ENCODE measurements around the gene APLNR. TPM values are rescaled to one million over a fixed set of nuclear protein-coding genes. Genes with fewer than 3 reads are reported as not detected.

Gene APLNR
- total RNA-seq, 6 experiments from 2014 or later: not detected

DNA sequence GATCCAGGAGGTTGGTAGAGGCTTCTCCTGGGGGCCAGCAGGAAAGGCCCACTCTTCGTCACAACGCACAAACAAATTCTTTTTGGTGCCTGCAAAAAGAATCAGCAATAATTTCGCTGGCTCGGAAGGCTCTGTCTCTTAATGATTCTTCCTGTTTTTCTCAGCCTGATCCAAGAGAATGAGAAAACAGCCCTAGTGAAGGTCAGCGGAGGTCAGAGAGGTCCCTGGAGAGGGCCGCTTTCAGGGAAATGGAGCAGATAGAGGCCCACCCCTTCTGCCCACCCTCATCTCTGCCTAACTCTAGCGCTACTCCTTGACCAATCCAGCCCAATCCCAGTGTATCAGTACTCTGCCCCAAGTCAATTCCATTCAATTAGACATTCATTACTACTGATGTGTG lies 36.1 kb downstream of the APLNR start:
- no peaks in the 10 kb centered on the region for H3K9me3 Mint-ChIP-seq
- peaks cover 16% of the 10 kb centered on the region for H3K4me1 Mint-ChIP-seq (ENCODE audit: low read depth)
- no peak overlapping the region for H3K4me3 Mint-ChIP-seq
- TF ChIP-seq, protein P1, sequence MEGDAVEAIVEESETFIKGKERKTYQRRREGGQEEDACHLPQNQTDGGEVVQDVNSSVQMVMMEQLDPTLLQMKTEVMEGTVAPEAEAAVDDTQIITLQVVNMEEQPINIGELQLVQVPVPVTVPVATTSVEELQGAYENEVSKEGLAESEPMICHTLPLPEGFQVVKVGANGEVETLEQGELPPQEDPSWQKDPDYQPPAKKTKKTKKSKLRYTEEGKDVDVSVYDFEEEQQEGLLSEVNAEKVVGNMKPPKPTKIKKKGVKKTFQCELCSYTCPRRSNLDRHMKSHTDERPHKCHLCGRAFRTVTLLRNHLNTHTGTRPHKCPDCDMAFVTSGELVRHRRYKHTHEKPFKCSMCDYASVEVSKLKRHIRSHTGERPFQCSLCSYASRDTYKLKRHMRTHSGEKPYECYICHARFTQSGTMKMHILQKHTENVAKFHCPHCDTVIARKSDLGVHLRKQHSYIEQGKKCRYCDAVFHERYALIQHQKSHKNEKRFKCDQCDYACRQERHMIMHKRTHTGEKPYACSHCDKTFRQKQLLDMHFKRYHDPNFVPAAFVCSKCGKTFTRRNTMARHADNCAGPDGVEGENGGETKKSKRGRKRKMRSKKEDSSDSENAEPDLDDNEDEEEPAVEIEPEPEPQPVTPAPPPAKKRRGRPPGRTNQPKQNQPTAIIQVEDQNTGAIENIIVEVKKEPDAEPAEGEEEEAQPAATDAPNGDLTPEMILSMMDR (IDR thresholded peaks at IDR 0.05): no peak
- no peak overlapping the region for H3K27ac Mint-ChIP-seq
- H3K36me3 Mint-ChIP-seq (ENCODE audit: low read depth): no peaks in the 10 kb centered on the region
- no peak for DNase-seq
- H3K27me3 Mint-ChIP-seq (ENCODE audit: insufficient read depth): peaks cover 31% of the 10 kb centered on the region

DNA sequence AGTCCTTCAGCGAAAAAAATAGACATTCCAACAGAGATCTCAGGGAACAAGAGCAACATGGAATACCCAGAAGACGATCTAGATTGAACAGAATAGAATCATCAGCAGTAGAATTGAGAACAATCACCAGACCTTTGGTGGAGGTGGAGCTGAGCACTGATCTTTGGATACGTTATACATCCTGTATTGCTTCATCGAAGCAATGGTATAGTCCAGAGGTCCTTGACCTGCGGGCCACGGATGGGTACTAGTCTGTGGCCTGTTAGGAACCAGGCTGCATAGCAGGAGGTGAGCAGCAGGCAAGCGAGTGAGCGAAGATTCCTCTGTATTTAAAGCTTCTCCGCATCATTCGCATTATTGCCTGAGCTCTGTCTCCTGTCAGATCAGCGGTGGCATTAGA lies 37.7 kb downstream of the APLNR start:
- H3K27me3 Mint-ChIP-seq (ENCODE audit: insufficient read depth): peaks cover 35% of the 10 kb centered on the region
- TF ChIP-seq, protein P1 (IDR thresholded peaks at IDR 0.05): no peak
- H3K4me1 Mint-ChIP-seq (ENCODE audit: low read depth): no peaks in the 10 kb centered on the region
- no peak overlapping the region for H3K4me3 Mint-ChIP-seq
- DNase-seq: no peak
- H3K27ac Mint-ChIP-seq: no peak overlapping the region
- no peaks in the 10 kb centered on the region for H3K36me3 Mint-ChIP-seq (ENCODE audit: low read depth)
- H3K9me3 Mint-ChIP-seq: no peaks in the 10 kb centered on the region

DNA sequence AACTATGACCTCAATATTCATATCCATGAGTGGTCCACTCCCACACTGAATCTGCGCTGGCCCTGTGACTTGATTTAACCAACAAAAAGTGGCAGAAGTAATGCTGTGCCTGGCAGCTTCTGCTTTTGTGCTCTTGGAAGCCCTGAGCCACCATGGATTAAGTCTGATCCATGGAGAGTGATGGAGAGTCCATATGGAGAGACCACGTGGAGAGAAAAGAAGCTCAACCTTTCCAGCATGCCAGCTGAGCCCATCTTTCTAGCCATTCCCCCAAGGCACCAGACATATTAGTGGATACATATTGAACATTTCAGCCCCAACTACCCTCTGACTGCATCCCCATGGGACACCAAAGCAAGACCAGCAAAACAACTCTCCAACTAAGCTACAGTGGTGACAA lies 39.3 kb downstream of the APLNR start:
- TF ChIP-seq, protein P1 (IDR thresholded peaks at IDR 0.05): no peak
- Mint-ChIP-seq H3K9me3 (no peaks in the 10 kb centered on the region), H3K4me3 (no peak overlapping the region), H3K27me3 (ENCODE audit: insufficient read depth) (peaks cover 35% of the 10 kb centered on the region), H3K27ac (no peak overlapping the region), H3K36me3 (ENCODE audit: low read depth) (no peaks in the 10 kb centered on the region), H3K4me1 (ENCODE audit: low read depth) (no peaks in the 10 kb centered on the region)
- DNase-seq: no peak

DNA sequence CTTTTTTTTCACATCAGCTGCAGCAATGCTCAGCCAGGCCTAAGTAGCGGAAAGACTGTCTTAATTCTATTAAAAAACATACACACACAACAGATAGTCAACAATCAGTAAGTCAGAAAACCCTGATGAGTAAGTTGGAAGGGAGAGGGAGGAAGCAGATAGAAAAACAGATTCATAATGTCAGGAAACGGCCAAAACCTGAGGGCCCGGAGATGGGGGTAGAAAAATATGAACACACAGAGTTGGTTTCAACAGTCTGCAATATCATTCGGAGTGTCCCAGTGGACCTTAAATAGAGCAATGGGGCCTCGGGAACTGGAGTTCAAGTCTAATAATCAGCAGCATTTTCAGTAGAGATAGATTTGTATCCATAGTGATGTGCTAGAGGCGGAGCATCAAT lies 40.5 kb downstream of the APLNR start:
- no peaks in the 10 kb centered on the region for H3K36me3 Mint-ChIP-seq (ENCODE audit: low read depth)
- no peaks in the 10 kb centered on the region for H3K4me1 Mint-ChIP-seq (ENCODE audit: low read depth)
- no peak for DNase-seq

DNA sequence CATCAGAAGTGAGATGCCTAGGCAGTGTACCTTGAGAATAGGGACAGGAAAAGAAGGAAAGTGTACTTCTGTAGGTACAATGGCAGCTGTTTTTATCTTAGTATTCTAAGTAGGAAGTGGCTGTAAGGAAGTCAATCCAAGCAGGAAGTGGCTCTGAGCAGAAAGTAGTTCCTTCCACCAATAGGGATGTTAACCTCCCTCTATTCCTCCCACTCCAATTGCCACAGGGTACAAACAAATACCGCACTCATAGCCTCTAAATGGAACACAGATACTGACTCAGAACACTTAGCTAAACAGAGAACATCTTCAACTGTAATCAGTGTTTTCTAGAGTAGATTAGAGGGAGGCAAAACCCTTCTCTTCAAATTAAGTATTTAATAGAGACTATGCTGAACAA lies 44.7 kb downstream of the APLNR start:
- H3K27ac Mint-ChIP-seq: no peak overlapping the region

More for the DNA sequence above, 40.5 kb downstream of the APLNR start:
- no peaks in the 10 kb centered on the region for H3K9me3 Mint-ChIP-seq
- no peak overlapping the region for H3K27ac Mint-ChIP-seq
- TF ChIP-seq, protein P1 (IDR thresholded peaks at IDR 0.05): no peak
- H3K27me3 Mint-ChIP-seq (ENCODE audit: insufficient read depth): peaks cover 28% of the 10 kb centered on the region
- H3K4me3 Mint-ChIP-seq: no peak overlapping the region

More for the DNA sequence above, 44.7 kb downstream of the APLNR start:
- TF ChIP-seq, protein P1 (IDR thresholded peaks at IDR 0.05): no peak
- no peak for DNase-seq
- Mint-ChIP-seq H3K4me1 (ENCODE audit: low read depth) (no peaks in the 10 kb centered on the region), H3K4me3 (no peak overlapping the region), H3K9me3 (no peaks in the 10 kb centered on the region), H3K27me3 (ENCODE audit: insufficient read depth) (peaks cover 21% of the 10 kb centered on the region), H3K36me3 (ENCODE audit: low read depth) (no peaks in the 10 kb centered on the region)

All from HFFc6 (cell line).